KMS-11 (cell line): ENCODE results near the gene BDH1.

Source experiments
- H2AFZ ChIP-seq: fragments of 200-600 bp; sonication (generic); 2 replicates; pipeline ENCODE4 v1.6.1; 2016; ENCODE audit warnings: antibody characterized with exemption, mixed run types, low read depth
- H3K27ac ChIP-seq: fragments of 200-600 bp; sonication (generic); 2 replicates; pipeline ENCODE4 v1.6.1; 2016; ENCODE audit warnings: mild to moderate bottlenecking, mixed run types
- H3K27me3 ChIP-seq: fragments of 200-600 bp; sonication (generic); 2 replicates; pipeline ENCODE4 v1.6.1; 2017; ENCODE audit warnings: mild to moderate bottlenecking, low read depth, mixed run types, moderate library complexity; ENCODE audit not compliant: insufficient read depth
- H3K36me3 ChIP-seq: fragments of 200-600 bp; sonication (generic); 2 replicates; pipeline ENCODE4 v1.6.1; 2017; ENCODE audit warnings: mild to moderate bottlenecking, mixed run types; ENCODE audit not compliant: insufficient read depth
- H3K4me1 ChIP-seq: fragments of 200-600 bp; sonication (generic); 2 replicates; pipeline ENCODE4 v1.6.1; 2016; ENCODE audit warnings: mild to moderate bottlenecking, low read depth, mixed run types; ENCODE audit not compliant: poor library complexity, severe bottlenecking
- H3K4me2 ChIP-seq: fragments of 200-600 bp; sonication (generic); 2 replicates; pipeline ENCODE4 v1.7.0; 2016; ENCODE audit warnings: mild to moderate bottlenecking, mixed run types
- H3K4me3 ChIP-seq: fragments of 200-600 bp; sonication (generic); IDR thresholded peaks from 2 replicates; pipeline ENCODE4 v1.6.1; 2017; ENCODE audit warnings: low read depth, low read length, mixed read lengths; ENCODE audit not compliant: insufficient read depth
- H3K79me2 ChIP-seq: fragments of 200-600 bp; sonication (generic); 2 replicates; pipeline ENCODE4 v1.6.1; 2016; ENCODE audit warnings: low read depth, mixed run types; ENCODE audit not compliant: insufficient read depth
- H3K9ac ChIP-seq: fragments of 200-600 bp; sonication (generic); 2 replicates; pipeline ENCODE4 v1.6.1; 2016; ENCODE audit warnings: mild to moderate bottlenecking, mixed run types
- H4K20me1 ChIP-seq: fragments of 200-600 bp; sonication (generic); 2 replicates; pipeline ENCODE4 v1.6.1; 2016; ENCODE audit warnings: mild to moderate bottlenecking, mixed run types; ENCODE audit not compliant: insufficient read depth
- TF ChIP-seq, protein P1 (sequence below): fragments of 200-600 bp; sonication (generic); conservative IDR thresholded peaks from 2 replicates; pipeline ENCODE4 v1.6.1; 2017; ENCODE audit warnings: low read depth, mild to moderate bottlenecking, antibody characterized with exemption, low read length, moderate library complexity, mixed read lengths

BDH1 gene

DNA sequence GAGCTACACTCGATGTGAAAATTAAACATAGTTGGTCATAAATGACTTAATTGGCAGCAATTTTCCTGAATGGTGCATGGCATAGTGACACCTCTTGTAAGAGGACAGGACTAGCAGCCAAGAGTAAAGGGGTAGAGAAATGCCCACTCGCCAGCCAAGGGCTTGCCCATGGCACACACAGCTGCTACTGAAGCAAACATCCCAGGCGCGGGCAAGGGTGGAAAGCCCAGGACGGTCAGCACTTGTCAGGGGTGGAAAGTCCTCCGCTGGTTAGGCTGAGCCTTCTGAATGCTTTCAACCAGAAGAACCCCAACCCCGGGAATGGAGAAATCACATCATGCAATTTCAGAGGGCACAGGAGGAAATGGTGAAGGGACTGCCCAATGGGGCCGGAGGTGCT lies 31.6 kb downstream of the BDH1 start:
- no peaks in the 10 kb centered on the region for H3K79me2 ChIP-seq
- H3K4me3 ChIP-seq: no peak overlapping the region
- no peak overlapping the region for H3K9ac ChIP-seq
- no peak overlapping the region for H2AFZ ChIP-seq
- H3K27ac ChIP-seq: no peak overlapping the region
- H3K4me1 ChIP-seq: no peaks in the 10 kb centered on the region
- H3K36me3 ChIP-seq: no peaks in the 10 kb centered on the region
- no peaks in the 10 kb centered on the region for H3K27me3 ChIP-seq
- no peaks in the 10 kb centered on the region for H4K20me1 ChIP-seq
- no peak overlapping the region for H3K4me2 ChIP-seq
- TF ChIP-seq, protein P1, sequence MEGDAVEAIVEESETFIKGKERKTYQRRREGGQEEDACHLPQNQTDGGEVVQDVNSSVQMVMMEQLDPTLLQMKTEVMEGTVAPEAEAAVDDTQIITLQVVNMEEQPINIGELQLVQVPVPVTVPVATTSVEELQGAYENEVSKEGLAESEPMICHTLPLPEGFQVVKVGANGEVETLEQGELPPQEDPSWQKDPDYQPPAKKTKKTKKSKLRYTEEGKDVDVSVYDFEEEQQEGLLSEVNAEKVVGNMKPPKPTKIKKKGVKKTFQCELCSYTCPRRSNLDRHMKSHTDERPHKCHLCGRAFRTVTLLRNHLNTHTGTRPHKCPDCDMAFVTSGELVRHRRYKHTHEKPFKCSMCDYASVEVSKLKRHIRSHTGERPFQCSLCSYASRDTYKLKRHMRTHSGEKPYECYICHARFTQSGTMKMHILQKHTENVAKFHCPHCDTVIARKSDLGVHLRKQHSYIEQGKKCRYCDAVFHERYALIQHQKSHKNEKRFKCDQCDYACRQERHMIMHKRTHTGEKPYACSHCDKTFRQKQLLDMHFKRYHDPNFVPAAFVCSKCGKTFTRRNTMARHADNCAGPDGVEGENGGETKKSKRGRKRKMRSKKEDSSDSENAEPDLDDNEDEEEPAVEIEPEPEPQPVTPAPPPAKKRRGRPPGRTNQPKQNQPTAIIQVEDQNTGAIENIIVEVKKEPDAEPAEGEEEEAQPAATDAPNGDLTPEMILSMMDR: no peak

DNA sequence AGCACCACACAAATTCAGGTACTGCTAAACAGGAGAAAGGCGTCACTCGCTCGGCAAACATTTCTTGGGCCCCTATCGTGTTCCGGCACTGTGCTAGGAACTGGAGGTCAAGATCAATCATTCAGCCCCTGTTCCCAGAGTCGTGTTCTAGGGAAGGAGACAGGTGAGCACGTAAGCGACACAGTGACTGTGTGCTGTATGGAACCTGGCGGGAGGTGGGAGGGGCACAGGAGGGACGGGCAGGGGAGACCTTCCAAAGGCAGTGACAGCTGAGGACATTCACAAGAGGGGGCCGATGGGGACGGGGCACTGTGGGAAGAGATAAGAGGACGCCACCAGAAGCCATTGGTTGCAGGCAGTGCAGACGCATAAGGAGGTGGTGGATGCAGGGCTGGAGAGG lies 32.2 kb downstream of the BDH1 start:
- Histone ChIP-seq H3K9ac (no peak overlapping the region), H3K27ac (no peak overlapping the region), H3K4me1 (no peaks in the 10 kb centered on the region), H4K20me1 (no peaks in the 10 kb centered on the region), H3K79me2 (no peaks in the 10 kb centered on the region), H3K27me3 (no peaks in the 10 kb centered on the region), H3K4me3 (no peak overlapping the region), H3K36me3 (no peaks in the 10 kb centered on the region), H2AFZ (no peak overlapping the region), H3K4me2 (no peak overlapping the region)
- TF ChIP-seq, protein P1: no peak

DNA sequence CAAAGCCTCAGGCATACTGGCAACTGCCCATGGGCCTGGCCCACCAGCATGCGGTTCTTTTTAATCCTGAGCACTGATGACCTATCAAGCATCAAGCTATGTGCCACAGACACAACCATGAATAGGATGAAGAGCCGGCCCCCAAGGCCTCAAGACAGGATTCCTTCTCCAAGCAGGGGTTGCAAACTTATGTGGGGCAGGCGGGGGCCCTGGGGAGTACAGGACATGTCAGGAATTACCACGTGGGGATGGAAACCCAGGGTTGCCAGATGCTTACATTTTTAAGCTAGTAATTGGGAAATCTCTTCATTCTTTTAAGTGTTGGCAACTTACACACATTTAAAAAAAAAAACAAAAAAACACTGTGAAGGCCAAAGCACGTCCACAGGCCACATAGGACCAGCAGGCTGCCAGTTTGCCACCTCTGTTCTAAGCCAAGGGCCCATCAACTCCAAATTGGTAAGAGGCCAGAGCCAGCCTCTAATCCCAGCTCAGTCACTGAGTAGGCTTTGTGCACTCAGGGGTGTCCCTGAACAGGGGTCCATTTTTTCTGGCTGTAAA lies 32.8 kb downstream of the BDH1 start:
- no peaks in the 10 kb centered on the region for H4K20me1 ChIP-seq
- no peak overlapping the region for H3K4me2 ChIP-seq
- H3K27ac ChIP-seq: no peak overlapping the region
- no peak overlapping the region for H3K9ac ChIP-seq
- H3K79me2 ChIP-seq: no peaks in the 10 kb centered on the region
- H2AFZ ChIP-seq: no peak overlapping the region
- TF ChIP-seq, protein P1: no peak
- H3K4me1 ChIP-seq: no peaks in the 10 kb centered on the region
- H3K27me3 ChIP-seq: no peaks in the 10 kb centered on the region
- no peaks in the 10 kb centered on the region for H3K36me3 ChIP-seq
- H3K4me3 ChIP-seq: no peak overlapping the region

DNA sequence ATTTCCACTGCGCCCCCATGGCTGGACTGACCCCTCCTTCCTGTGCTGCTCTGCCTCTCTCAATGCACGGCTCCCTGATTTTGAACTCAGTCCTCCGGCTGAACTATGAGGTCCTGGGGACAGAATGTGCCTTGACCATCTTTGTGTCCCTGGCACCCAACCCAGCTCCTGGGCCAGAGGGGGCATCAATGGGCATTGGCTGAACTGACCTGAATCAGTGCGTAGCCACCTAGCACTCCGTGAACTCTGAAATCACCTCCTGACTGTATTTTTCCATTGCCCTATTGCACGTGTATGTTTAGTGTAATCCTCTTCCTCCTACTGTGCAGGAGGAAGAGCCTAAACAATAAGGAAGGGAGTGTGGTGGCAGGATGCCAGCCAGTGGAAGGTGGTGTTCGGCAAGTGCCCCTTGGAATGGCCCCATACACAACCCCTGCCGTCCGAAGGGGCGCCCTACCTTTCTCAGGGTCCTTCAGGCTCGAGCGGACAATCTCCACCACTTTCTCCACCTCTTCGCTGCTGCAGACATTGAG lies 33.5 kb downstream of the BDH1 start:
- Histone ChIP-seq H3K4me3 (no peak overlapping the region), H3K36me3 (no peaks in the 10 kb centered on the region), H3K79me2 (no peaks in the 10 kb centered on the region), H3K9ac (no peak overlapping the region), H3K27me3 (no peaks in the 10 kb centered on the region), H2AFZ (no peak overlapping the region), H4K20me1 (no peaks in the 10 kb centered on the region), H3K4me2 (no peak overlapping the region), H3K4me1 (no peaks in the 10 kb centered on the region), H3K27ac (no peak overlapping the region)
- TF ChIP-seq, protein P1: no peak
